ENCODE data around the gene FTO. TPM values are rescaled to one million over a fixed set of nuclear protein-coding genes. Genes with fewer than 3 reads are reported as not detected.
A peak's percentile ranks its signal among the peaks of the same experiment; 100 is the strongest.

Gene FTO
- total RNA-seq, 1 donor: 40.1 TPM

DNA sequence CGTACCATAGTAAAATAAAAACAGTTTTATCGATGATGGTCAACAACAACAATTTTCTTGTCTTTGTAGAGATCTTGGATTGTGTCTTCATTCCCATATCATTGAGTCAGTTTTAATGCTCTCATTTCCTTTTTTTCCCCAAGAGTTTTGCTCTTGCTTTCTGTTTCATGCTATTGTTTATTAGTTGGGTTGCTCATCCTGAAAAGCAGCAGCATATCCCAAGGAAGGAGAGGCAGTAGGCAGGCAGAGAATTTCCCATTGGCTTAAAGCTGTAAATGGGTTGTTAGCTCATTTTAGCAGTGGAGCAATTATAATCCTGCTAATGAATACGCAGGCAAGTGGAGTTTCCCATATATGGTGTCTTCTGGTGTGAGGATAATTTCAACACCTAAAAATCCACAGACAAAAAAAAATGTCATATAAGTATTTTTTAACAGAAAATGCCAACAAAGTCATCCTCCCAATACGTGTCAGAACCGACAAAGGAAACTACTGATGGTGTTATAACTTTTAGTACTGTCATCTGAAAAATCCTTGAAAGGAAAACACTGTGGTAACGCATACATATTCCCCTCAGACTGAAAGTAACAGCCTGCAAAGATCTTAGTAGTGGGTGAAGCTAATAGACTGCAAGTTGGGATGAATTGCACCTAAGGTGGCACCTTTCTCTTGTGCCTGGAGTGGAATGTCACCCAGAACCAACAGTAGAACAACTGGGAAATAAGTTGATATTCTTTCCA lies 218.3 kb downstream of the FTO start:
- no peak for DNase-seq (ENCODE audit: low read depth in 2 of 3, low spot score in 2 of 3)

GRCh38 chr16:53922807-53923571 lies 219.0 kb downstream of the FTO start:
- DNase-seq (ENCODE audit: low read depth in 2 of 3, low spot score in 2 of 3): no peak

DNA sequence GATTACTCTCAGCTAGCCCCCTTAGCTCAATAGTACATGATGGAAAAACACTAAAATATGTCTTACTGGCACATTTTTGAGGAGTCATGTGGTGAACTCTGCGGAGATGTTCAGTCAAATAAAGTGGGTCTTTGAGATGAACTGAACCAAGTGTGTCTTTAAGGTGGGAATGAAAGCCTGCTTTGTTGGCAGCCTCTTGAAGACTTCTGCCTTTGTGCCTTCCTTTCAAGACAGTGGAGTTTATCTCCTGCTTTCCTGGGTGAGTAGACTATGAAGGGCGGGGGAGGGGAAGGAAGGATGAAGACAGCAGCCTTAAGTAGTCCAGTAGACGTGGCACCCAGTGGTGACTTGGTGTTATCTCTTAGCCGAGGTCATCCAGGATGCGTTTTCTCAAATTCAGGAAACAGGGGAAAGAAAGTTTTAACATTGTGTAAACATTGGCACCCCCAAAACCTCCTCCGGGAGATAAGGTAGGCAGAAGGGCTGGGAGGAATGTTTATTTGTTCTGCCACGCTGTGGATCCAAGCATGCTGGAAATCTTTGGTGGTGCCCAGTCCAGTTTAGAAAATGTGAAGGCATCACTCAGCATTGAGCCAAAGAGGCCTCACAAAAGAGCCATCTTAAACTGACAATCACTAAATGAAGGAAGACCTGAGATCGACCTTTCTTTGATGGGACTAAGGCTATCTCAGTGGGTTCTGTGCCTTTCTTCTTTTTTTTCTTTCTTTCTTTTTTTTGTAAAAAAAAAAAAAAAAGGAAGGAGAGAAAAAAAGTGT lies 220.6 kb downstream of the FTO start:
- DNase-seq (ENCODE audit: low read depth in 2 of 3, low spot score in 2 of 3): peak in 1 of 3 donors; percentile 11

DNA sequence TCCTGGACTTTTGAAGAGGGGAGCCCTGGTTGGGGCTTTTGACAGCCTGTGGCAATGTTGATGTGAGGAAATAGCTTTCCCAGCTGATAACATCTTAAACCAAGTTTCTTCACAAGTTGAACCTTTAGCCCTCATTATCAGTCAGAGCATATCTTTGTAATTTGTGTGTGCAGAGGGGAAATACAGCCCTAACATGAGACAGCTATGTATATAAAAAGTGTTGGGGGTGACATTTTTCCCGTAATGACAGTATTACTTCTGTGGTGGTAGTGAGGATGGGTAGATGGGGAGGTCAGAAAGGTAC lies 221.1 kb downstream of the FTO start:
- no peak for DNase-seq (ENCODE audit: low read depth in 2 of 3, low spot score in 2 of 3)

- no peak for DNase-seq (ENCODE audit: low read depth in 2 of 3, low spot score in 2 of 3)
Observed at GRCh38 chr16:53925526-53925925, 221.6 kb downstream of the FTO start.

DNA sequence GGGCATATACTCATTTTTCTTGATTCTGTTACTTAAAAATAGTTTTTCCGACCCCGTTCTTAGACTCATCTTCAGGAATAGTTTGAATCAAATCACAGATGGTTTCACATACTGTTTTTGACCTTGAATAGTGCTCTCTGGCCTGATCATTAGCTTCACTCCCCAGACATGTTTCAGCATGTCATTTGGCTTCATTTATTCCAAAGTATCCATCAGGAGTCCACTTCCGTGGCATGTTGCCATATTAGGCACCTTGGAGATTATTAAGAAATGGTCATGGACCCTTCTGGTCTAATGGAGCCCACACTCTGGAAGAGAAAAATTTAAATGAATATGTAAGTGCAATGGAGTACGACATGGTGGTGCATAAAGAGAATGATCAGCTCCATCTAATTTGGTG lies 222.3 kb downstream of the FTO start:
- DNase-seq (ENCODE audit: low read depth in 2 of 3, low spot score in 2 of 3): no peak

GRCh38 chr16:53932975-53933374 lies 229.0 kb downstream of the FTO start:
- DNase-seq (ENCODE audit: low read depth in 2 of 3, low spot score in 2 of 3): no peak

DNA sequence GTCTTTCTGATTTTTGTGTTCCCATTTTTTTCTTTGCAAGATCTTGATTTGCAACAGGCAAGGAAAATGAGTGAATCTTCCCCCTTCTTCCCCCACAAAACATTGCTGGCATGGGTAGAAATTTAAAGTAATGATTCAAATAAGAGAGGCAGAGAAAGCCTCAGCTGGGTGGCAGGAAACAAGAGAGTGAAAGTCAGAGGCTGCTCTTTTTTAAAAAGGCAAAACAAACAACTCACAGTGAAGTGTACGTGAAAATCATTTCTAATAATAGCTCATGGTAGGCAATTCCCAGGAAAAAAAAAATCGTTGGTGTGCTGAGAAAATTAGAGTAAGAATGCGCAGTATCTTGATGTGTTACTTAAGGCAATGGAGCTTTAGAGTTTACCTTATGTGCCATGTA lies 229.5 kb downstream of the FTO start:
- no peak for DNase-seq (ENCODE audit: low read depth in 2 of 3, low spot score in 2 of 3)

DNA sequence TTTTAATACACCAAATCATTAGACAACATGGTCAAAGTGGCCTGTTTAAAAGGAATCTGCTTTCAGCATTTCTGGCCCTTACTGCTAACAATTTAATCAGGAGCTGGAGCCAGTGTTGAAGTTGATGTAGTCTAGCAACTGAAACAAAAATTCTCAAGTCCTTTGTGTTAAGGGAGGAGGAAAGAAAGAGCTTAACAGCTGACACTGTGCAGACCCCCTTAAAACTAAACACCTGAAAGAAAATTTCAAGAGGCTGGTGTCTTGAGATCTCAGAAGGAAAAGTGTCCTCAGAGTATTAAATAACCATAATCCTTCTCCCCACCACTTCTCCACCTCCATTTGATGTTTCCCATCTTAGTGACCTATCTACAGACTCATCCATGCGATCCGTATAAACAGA lies 232.1 kb downstream of the FTO start:
- DNase-seq (ENCODE audit: low read depth in 2 of 3, low spot score in 2 of 3): no peak

DNA sequence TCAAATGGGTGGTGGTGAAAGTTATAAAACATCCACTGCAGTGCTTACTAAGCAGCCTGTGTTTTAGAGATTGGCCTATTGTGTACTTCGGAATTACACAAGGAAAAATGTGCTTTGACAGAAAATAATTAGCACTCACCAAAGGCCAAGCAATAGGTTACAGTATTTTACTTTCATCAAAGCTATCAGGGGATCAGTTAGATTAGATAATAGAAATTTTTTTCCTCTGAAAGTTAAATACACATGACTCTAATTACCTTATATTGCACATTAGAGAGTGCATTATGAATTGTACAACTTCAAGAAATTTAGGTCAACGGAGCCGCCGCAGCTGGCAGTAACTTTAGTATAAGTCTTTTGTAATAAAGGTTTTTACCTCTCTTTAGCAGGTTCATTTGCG lies 232.6 kb downstream of the FTO start:
- DNase-seq (ENCODE audit: low read depth in 2 of 3, low spot score in 2 of 3): no peak

GRCh38 chr16:53937161-53937880 lies 233.4 kb downstream of the FTO start:
- no peak for DNase-seq (ENCODE audit: low read depth in 2 of 3, low spot score in 2 of 3)

DNA sequence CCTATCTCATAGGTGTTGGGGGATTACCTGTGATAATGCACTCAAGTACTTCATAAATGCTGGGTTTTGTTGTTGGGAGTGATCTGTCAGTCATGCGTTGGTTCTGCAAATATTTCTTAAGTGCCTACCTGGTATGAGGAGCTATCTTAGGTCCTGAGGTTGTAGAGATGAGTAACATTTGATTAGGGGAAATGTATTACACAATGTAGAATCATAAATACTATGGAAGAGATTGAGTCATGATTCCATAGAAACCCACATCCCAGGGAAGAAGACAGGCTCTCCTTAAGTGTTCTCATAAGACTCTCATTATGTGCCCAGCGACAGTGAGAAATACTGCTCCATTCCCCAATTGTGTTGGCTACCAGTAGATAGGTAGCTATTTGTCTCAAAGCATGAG lies 240.1 kb downstream of the FTO start:
- no peak for DNase-seq (ENCODE audit: low read depth in 2 of 3, low spot score in 2 of 3)

DNA sequence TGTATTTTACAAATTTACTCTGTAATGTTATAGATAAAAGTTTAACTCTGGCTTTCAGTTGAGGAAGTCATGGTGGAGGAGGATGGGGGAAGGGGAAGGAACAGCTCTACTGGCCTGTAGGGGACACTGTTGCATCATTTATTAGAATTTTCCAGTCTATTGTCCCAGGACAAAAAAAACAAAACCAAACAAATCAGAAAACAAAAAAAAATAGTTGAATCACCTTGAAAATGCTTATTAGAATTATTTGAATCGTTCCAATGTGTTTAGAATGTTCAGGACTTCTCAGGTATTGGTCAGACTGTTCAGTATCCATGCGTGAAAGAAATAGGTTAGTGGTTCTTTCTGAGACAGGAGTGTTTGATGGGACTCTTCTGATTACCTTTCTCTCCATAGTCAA lies 242.0 kb downstream of the FTO start:
- DNase-seq (ENCODE audit: low read depth in 2 of 3, low spot score in 2 of 3): peak in 2 of 3 donors; percentile 57 to 82

DNA sequence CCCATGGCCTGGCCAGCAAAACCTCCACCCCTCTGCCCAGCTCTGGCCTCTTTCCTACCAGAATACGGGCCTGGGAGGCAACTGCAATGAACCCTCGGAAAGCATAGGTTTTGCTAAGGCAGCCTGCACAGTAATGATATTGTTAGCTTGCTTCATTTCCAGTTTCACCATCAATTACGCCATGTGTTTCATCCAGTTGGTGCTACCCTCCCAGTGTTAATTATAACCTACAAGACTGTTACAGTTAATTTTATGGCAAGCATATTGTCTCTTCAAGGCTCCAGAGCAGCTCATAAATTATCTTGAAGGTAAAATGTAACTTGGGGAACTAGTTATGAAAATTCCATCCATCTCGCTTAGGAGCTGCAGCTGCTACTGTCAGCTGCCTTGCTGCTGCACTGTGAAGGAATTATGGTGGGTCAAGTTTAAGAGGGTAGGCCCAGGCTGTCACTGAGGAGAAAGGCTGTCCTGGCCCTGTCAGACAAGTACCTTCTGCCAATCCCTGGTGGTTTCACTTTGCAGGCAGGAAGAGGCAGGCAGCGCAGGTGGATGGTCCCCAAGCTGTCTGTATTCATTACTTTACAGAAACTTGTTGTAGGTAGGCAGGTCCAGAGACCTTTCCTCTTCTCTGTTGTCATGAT lies 242.9 kb downstream of the FTO start:
- DNase-seq (ENCODE audit: low read depth in 2 of 3, low spot score in 2 of 3): no peak

DNA sequence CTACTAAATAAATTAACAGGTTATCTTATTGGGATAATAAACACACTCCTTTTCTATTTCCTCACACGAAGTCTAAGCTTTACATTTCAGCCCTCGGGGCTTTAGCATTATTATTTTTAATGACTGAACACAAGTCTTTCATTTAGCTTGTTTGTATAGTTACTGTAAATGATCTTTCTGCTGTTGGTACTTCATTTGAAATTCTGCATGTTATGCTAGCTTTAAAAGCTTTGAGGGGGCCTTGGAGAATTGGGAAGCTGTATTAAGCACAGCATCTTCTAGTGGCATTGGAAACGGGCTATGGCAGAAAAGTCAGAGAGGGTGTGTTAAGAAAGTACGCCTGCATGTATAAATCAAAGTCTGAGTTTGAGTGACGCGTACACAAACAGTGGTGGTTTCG lies 243.7 kb downstream of the FTO start:
- DNase-seq (ENCODE audit: low read depth in 2 of 3, low spot score in 2 of 3): no peak

GRCh38 chr16:53948326-53948725 lies 244.4 kb downstream of the FTO start:
- no peak for DNase-seq (ENCODE audit: low read depth in 2 of 3, low spot score in 2 of 3)

GRCh38 chr16:53948734-53949430 lies 244.9 kb downstream of the FTO start:
- DNase-seq (ENCODE audit: low read depth in 2 of 3, low spot score in 2 of 3): no peak

GRCh38 chr16:53949715-53950410 lies 245.9 kb downstream of the FTO start:
- no peak for DNase-seq (ENCODE audit: low read depth in 2 of 3, low spot score in 2 of 3)

- no peak for DNase-seq (ENCODE audit: low read depth in 2 of 3, low spot score in 2 of 3)
Observed at GRCh38 chr16:53950677-53951076, 246.7 kb downstream of the FTO start.

Measured in hematopoietic multipotent progenitor cell (in vitro differentiated cells).